NCI-H2196 treated with DMSO at 0.1 percent for 48 hours (cell line): Measurements from ENCODE around the gene SLC38A10.

ENCODE experiments used
- DNase-seq: peaks from one replicate; lab custom pipeline; 2025; ENCODE audit not compliant: unreplicated experiment; lab: John Stamatoyannopoulos, UW

The SLC38A10 gene

DNA sequence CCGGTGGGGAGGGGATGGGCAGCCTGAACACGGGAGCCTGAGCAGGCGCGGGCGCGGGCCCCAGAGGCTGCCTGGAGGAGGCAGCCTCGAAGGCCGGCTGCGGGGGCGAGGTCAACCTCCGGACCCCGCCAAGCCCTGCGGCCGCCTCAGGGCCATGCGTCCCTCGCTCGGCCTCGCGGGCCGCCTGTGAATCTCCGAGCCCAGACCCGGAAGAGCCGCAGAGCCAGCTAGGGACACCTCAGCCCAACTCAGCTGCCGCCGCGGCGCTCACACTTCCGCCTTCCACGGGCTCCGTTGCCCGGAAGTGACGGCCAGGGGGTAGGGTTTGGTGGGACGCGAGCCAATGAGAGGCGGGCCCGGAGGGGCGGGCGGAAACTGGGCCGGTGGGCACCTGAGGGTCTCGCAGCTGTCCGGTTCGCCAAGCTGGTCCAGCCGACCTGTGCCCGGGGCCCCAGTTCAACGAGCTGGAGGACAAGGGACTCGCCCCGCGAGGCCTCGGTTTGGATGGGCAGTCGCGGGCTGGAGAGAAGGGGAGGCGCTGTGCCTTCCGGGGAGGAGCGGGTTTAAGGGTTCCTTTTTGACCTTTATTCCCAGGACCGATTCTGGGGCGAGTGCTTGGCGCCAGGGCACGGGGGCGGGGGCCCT, at the start of gene SLC38A10:
Gene SLC38A10 (minus strand): TSS at position 277 of the 645 bp plus-strand sequence. CDS start 386 bp downstream, outside the sequence.
- peak; percentile 85 for DNase-seq

DNA sequence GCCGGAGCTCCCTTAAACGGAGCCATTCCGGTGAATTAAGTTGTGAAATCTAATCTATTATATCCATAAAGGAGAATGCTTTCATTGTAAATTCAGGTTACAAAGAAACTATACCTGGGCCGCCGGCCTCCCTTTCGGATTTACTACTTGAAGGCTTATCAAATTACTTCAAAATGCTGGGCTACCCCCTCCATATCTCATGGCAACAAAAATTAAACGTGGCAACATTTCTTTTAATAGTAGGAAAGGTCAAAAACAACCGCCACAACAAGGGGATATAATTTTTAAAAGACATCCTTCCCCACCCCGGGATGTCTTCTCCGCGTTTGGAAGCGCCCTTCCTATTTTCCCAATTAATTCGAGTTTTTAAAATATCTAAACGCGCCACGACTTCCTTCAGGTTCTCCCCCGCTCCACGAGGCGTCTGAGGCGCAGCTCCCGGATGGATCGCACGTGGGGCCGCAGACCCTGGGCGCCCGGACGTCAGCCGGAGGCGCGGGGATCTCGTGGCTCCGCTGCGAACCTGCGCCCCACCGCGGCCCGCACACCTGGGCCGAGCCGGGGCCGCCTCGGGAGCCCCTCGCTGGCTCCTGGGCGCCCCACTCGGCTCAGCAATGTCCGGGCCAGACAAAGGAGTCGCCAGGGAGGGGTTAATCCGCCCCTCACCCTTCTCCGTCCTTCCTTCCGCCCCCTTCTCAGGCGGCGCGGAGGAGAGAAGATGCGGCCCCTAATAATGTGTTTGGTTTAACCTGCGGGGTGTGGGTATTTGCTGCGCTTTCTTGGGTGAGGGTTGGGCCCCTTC, 47.4 kb upstream of the SLC38A10 start:
- DNase-seq: no peak

DNA sequence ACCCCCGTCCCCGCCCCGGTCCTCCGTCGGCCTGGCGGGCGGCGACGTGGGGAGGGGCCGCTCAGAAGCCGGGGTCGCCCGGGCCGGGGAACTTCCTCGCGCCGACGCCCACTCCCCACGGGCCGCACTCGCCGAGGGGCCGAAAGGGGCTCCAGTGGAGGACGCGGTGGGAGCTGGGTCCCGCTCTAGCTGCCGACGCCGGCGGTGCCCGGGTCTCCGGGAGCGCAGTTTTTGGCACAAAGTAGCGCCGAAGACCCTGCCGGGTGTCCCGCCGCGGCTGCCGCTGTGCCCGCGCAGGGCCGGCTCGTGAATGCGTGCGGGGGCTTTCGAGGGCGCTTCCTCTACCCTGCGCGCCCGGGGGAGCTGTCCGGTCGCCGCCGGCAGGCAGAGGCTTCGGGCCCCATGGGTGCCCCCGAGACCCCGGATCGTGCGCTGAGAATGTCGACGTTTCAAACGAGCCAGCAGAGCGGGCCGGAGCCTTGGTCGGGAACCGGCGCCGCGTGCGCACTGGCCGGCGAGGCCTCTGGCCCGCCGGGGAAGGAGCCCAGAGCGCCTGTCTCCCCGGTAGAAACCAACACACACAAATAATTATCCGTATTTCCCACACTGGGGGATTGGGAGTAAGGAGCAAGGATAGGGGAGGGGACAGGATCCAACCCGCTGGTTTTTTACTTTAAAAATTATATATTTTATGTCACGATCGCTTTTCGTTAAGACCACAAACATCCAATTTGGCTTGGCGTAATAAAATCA, 46.6 kb upstream of the SLC38A10 start:
- DNase-seq: no peak

DNA sequence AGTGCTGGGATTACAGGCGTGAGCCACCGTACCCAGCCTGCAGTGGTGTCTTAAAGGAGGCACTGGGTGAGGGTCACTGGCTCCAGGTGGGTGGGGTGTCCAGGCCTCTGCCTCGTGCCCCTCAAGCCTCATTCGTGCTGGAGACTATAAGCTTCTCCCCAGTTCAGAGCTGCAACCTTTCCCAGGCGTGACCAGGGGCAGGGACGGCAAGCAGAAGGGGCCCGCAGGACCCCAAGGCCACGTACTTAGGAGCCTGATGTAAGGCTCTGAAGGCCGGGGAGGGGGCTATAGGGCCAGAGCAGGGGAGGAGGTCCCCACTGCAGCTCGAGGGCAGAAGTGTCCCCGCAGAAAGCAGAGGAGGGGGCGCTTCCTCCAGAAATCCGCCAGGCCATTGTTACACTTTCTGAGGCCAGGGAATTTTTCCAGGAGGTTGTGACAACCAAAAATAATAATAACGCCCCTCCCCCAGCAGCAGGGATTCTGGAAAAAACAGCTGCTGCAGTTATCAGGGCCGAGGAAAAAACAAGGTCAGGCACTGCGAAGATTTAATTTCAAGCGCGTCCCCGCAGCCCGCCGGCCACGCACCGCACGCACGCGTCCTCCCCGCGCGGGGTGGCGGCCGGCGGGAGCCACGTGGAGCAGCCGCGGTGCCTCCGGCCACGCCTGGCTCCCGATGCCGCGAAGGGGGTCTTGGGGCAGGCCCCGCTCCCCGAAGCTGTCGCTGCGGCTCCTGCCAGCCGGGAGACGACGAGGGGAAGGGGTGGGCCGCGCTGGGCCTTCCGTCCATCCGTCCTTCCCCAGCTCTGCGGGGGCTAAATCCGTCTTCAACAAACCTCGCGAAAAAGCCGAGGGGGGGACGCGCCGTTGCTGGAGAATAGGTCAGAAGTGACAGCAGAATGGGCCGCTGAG, 45.8 kb upstream of the SLC38A10 start:
- no peak for DNase-seq

DNA sequence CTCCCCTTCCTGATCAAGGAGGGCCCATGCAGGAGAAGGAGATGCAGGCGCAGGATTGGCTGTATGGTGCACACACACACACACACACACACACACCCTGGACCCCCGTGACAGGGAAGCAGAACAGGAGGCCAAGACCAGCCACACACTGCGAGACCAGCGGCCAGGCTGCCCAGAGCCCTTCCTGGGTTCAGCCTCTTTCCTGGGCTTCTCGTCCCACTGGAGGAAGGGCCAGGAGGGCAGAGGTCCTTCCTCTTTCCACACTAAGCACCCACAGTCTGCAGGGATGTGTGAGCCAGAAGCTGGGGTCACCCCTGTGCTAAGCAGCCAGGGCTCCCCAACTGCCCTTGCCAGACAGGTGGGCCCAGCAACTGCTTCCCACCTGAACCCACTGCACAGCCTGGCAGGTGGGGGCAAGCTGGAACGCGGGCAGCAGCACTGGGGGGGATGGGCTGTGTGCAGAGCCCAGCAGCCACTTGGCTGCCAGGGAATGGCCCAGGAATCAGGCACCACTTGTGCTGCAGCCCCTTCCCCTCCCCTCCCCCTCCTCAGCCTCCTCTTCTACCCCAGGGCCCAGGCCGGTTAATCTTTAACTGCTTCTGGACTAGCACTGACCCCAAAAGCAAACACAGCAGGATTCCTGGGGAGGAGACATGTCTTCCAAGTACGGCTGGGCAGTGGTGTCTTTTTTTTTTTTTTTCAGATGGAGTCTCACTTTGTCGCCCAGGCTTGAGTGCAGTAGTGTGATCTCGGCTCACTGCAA, 44.6 kb upstream of the SLC38A10 start:
- no peak for DNase-seq

DNA sequence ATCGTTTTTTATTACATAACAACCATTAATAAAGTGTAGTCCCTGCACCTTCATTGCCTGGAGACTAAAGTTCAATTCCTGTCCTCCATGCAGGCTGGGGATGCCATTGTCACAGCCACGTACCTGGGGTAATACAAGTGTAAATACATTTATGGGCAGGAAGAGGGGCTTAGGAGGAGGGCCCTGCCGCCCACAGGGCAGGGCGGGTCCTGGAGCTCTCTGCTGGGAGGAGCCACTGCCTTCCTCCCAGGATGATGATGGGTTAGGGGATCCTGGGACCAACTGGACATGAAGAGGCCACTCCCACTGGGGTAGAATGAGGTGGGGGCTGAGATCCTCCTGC, 44.1 kb upstream of the SLC38A10 start:
- DNase-seq: no peak

DNA sequence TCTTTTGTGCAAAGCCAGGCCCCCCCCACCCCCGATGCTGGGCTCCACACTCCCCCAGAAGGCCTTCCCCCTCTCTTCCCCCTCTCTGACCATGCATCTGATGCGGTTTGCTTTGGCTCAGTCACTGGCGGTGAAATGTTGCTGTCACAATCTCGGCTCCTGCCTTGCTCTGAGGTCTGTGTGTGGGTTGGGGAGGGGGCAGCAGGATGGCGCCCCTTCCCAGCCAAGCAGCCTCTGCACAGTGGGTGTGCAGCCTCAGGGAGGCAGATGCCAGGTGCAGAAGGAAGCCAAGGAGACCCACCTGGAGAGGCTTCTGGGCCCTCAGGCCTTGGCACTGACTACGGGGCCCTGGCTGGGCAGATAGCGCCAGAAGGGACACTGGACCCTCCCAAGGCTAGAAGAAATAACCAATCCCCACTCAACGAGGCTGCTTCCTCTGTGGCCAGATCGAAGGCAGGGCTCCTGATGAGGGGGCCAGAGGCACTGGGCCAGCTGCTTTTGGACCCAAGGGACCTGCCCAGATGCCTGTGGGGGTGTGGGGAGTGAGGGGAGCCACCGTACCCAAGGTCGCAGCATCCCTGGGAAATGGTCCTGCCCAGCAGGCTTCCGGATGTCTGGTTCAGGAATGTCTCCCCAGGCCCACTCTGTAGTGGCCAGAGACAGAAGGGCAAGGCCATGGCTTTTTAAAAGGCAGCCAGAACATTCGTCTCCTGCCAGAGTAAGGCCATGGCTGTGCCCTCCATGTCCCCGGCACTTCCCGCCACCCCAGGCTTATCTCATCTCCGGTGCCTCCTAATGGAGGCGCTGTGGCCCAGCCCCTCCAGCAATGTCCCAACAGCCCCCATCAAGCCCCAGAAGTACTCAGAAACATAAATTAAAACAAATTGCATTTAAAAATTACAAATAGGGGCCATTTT, 43.4 kb upstream of the SLC38A10 start:
- no peak for DNase-seq

DNA sequence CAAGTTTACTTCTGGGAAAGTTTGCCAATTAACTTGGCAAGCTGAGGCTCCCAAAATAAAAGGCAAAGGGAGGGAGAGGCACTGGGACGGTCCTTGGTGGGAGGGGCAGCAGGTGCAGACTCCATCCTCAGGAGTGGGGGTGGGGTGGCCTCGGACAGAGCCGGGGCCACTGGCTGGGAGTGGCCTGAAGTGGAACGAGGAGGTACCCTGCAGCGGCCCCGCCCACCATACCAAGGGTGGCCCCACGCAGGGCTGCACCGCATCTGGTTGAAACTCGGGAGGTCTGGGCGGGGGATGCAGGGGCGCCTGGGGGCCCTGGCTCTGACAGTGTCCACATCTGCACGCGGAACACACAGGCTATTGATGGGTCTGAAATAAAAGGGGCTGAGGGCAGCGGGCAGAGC, 42.4 kb upstream of the SLC38A10 start:
- peak; percentile 45 for DNase-seq

DNA sequence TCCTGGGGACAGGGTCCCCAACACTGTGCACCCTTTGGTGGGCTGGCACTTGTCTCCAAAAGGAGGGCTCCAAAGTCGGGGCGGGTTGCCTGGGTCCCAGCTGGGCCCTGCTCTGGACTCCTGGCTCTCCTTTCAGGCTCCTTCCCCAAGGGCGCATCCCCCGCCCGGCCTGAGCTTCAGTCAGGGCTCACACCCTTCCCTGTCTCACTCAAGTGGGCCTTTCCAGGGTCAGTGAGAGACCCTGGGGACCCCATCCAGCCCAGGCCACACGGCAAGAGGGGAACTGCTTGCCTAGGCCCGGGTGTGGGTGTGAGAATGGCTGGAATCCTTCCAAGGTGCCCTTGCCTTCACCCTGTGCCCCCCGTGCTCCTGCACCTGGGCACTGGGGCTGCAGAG, 41.8 kb upstream of the SLC38A10 start:
- no peak for DNase-seq

DNA sequence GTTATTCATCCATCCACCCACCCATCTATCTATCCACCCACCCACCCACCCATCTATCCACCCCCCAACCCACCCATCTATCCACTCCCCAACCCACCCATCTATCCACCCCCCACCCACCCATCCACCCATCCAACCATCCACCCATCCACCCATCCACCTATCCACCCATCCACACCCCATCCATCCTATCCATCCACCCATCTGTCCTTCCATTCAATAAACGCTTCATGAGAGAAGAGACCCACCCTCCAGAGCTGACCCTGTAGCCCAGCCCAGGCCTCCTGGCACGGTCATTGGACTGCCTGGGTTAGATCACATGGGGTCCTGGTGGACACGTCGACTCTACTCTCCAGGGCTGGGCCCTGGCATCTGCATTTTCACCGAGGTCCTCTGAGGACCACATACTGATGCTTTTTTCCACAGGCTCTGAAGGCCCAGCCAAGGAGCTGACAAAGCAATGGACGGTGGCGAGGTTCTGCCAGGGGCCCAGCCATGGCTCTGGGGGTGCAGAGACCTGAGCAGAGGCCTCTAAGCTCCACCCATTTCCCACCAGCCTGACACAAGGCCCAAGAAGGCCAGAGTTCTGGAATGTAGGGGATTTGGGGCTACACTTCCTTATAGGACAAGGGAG, 41.3 kb upstream of the SLC38A10 start:
- no peak for DNase-seq

DNA sequence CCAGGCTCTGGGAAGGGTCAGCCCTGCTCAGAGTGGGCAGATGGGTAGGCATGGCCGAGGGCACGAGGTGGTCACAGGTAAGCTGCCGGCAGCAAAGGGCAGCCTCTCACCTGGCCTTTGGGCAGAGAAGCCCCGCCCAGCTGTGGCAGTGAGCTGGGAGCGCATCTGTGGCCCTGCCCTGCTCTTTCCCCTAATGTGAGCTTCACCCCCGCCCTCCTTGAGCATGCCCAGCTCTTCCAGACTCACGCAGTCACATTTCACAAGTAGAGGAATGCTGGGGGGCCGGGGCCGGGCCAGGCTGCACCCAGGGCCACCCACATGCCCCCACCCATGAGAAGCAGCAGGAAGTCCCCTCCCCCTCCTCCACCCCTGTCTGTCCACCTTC, 40.7 kb upstream of the SLC38A10 start:
- no peak for DNase-seq

DNA sequence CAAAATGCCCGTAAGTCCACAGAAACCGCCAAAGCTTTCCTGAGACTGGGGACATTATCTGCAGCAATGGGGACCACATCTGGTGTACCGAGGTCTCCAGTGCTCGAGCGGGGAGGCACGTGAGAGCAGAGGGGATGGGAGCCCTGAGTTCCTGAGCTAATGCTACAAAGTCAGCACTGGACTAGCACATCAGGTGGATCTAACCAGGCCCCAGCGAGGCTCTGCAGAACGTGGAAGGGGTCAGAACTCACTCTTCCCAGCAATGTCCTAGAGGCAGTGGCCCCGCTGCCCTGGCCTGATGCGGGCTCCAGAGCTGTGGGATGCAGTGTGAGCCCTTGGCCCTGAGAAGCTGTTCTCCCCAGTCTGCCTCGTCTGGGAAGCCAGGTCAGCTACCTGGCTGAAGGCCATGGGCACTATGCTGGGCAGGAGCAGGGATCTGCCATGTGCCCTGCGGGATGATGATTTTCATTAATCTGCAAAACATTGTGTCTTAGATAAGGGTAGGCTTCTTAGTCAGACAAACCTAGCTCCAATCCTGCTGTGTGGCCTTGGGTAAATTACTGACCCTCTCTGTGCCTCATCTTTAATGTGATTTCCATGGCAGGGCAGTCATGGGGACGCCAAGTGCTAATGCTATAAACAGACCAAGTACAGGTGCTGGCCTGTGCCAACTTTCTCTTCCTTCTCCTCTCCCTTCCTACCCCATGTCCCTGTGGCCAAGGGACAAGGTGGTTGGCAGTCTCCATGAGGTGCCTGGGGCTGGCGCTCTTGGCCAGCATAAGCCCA, 40.1 kb upstream of the SLC38A10 start:
- no peak for DNase-seq

DNA sequence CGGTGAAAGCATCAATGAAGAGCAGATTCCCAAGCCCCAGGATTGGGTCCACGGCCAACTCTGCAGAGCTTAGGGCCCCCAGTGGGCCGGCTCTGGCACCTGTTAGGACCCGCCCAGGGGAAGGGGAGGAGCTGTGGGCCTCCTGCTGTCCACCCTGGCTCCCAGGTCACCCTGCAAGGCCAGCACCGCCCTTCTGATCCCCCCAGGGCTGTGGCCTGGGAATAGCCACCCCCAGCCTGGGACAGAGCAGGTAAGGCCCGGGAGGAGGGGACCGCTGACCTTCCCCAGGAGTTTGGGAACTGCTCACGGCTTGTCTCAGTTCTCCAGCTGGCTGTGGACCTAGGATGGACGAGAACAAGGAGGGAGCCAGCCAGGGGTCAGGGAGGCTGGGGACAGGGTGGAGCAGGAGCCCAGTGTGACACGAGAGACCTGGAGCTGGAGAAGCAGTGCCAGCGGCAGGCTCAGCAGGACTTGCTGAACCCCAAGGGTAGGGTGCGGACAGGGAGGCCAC, 39.3 kb upstream of the SLC38A10 start:
- DNase-seq: no peak

DNA sequence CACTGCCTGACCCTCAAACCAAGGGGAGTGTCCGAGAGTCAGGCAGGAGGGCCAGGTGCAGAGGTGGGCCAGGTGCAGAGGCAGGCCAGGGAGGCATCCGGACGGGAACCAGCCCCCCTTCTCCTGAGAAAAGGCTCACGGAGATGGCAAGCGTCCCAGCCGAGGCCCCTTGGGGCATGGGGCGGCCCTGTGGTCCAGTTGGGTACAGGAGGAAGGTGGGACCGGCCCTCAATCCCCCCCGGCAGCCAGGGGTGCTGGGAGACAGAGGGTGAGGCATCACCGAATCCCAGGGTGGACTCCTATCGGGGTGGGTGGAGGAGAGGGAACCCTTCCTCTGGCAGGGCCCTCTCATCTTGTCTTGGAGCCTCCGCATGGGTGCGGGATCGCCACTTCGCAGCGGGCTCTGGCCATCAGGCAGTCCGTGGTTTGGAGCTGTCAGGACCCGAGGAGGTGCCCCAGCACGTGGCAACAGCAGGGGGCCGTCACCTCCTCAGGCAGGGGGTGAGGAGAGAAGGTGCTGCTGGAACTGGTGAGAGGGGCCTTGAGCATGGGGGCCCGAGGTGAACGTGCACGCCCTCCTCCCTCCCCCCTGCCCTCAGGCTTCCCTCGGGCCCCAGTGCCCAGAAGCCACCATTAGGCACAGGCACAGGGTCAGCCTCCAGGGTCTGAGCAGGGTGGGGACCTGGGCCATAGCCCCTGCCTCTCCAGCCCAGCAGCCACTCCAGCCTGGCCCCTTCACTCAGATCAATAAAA, 38.7 kb upstream of the SLC38A10 start:
- DNase-seq: no peak

DNA sequence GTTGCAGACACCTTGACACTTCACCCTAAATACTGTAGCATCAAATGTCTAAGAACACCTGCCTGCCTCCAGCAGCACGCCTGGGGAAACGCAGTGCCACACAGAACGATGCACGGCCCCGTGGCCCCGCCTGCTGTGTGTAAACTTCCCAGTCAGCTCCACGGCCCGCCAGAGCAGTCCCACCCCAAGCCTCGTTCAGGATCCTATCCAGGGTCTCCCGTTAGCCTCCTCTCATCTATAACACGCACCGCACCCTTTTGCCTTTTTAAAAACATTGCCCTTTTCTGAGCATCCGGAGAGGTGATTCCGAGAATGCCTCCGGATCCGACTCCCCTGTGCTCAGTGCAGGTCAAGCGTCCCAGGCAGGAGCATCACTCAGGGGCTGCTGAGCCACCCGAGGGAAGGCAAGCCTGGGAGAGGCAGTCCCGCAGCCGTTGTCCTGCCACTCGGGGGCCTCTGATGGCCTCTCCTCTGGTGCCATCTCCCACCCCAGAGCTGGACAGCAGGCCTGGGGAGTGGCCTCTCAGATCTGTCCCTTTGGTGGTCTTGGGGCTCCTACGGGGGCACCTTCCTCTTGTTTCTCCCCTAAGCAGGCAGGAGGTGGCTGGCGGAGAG, 37.9 kb upstream of the SLC38A10 start:
- no peak for DNase-seq

DNA sequence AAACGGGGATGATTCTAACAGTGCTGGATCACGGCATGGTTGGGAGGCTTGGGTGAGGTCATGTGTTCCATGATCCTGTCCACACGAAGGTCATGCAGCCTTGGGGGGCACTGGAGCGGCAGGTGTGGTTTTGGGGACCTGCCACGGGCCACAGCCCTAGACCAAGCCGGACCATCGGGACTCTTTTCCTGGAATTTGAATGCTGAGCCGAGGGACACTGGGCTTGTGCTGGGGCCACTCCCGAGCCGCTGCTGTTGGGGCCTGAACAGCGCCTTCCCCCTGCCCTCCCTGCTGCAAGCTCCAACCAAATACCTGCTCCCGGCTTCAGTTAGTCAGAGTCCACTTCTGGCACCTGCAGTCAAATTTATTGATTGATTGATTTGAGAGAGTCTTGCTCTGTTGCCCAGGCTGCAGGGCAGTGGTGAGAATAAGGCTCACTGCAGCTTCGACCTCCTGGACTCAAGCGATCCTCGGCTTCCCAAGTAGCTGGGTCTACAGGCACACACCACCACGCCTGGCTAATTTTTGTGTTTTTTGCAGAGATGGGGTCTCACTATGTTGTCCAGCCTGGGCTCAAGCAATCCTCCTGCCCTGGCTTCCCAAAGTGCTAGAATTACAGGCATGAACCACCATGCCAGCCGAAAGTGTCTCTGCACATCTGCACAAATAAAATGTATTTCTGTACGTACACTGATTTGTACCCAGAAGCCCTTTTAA, 37.2 kb upstream of the SLC38A10 start:
- no peak for DNase-seq
